GM12878 (cell line): ENCODE measurements around the gene MROH8. TPM values are rescaled to one million over a fixed set of nuclear protein-coding genes. Genes with fewer than 3 reads are reported as not detected.

Experiments
- POLR2A ChIP-seq: IDR thresholded peaks from 2 replicates; pipeline ENCODE4 v1.6.1; 2011; ENCODE audit warnings: low read depth, mild to moderate bottlenecking, low read length
- RCOR1 ChIP-seq: conservative IDR thresholded peaks from 2 replicates; pipeline ENCODE4 v1.6.1; 2012; ENCODE audit warnings: low read depth, low read length, improper control_type of control experiment
- WRNIP1 ChIP-seq: IDR thresholded peaks from 2 replicates; pipeline ENCODE4 v1.6.1; 2011; ENCODE audit warnings: low read depth, low read length, improper control_type of control experiment, borderline replicate concordance
- polyA plus RNA-seq, 11 experiments: library from polyadenylated mRNA; depleted of rRNA in 4 of 11; unstranded in 6 of 11; stranded (reverse) in 5 of 11; fragments of >200 nt; fragmentation: Nextera tagmentation in 4 of 11; fragmentation: Illumina TruSeq in 1 of 11; extraction: Ambion mirVana in 4 of 11; extraction: Trizol in 1 of 11; gene quantifications; 1 replicate in 1 of 11; 2 replicates in 10 of 11; pipeline versions ENCODE4 v1.2.1 to v1.2.3, GENCODE V29; 2011 to 2016; ENCODE audit warnings: inconsistent platforms in 2 of 11, missing spikeins in 2 of 11, low read depth in 1 of 11
- total RNA-seq, 4 experiments: library from RNA; depleted of rRNA in 3 of 4; stranded (reverse); fragments of >200 nt in 3 of 4; fragmentation: Illumina TruSeq in 1 of 4; extraction: Trizol in 1 of 4; gene quantifications; 2 replicates each; pipeline versions ENCODE4 v1.2.1 to v1.2.3, GENCODE V29; 2013 to 2021
- TF ChIP-seq, protein P1 (sequence below): fragments of 450-650 bp; IDR thresholded peaks from 2 replicates; pipeline ENCODE4 v1.6.1; 2017; ENCODE audit warnings: antibody characterized with exemption, mild to moderate bottlenecking, moderate library complexity
- TF ChIP-seq, protein P2 (sequence below): fragments of 450-650 bp; IDR thresholded peaks from 2 replicates; pipeline ENCODE4 v1.6.1; 2016; ENCODE audit warnings: mild to moderate bottlenecking, moderate library complexity, borderline replicate concordance

MROH8 gene
- total and polyA plus RNA-seq, 10 of the 15 experiments (the other 5 are each of a cell fraction or from before 2014, with no cell fraction given) = 0.16 to 2.8 (median 1.8) TPM

DNA sequence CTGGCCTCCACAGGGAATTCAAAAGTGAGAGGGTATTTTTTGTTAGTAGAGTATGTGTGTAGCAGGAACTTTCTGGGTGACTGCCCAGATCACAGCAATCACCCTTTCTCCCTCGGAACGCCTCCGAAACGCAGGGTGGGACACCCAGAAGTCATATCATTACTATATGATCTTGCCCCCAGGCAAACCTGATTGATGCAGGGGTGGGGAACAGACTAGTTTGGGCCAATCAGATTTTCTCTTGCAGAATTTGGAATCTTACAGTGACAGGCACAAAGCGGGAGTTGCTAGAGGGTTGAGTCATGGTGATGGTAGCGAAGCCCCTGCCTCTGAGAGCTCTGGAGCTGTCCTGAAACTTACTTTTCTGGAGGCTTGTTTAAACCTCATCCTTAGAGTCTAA, 16.7 kb downstream of the MROH8 start (continued):
- TF ChIP-seq, protein P1, sequence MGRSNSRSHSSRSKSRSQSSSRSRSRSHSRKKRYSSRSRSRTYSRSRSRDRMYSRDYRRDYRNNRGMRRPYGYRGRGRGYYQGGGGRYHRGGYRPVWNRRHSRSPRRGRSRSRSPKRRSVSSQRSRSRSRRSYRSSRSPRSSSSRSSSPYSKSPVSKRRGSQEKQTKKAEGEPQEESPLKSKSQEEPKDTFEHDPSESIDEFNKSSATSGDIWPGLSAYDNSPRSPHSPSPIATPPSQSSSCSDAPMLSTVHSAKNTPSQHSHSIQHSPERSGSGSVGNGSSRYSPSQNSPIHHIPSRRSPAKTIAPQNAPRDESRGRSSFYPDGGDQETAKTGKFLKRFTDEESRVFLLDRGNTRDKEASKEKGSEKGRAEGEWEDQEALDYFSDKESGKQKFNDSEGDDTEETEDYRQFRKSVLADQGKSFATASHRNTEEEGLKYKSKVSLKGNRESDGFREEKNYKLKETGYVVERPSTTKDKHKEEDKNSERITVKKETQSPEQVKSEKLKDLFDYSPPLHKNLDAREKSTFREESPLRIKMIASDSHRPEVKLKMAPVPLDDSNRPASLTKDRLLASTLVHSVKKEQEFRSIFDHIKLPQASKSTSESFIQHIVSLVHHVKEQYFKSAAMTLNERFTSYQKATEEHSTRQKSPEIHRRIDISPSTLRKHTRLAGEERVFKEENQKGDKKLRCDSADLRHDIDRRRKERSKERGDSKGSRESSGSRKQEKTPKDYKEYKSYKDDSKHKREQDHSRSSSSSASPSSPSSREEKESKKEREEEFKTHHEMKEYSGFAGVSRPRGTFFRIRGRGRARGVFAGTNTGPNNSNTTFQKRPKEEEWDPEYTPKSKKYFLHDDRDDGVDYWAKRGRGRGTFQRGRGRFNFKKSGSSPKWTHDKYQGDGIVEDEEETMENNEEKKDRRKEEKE = no peak
- no peak for TF ChIP-seq WRNIP1
- TF ChIP-seq, protein P2, sequence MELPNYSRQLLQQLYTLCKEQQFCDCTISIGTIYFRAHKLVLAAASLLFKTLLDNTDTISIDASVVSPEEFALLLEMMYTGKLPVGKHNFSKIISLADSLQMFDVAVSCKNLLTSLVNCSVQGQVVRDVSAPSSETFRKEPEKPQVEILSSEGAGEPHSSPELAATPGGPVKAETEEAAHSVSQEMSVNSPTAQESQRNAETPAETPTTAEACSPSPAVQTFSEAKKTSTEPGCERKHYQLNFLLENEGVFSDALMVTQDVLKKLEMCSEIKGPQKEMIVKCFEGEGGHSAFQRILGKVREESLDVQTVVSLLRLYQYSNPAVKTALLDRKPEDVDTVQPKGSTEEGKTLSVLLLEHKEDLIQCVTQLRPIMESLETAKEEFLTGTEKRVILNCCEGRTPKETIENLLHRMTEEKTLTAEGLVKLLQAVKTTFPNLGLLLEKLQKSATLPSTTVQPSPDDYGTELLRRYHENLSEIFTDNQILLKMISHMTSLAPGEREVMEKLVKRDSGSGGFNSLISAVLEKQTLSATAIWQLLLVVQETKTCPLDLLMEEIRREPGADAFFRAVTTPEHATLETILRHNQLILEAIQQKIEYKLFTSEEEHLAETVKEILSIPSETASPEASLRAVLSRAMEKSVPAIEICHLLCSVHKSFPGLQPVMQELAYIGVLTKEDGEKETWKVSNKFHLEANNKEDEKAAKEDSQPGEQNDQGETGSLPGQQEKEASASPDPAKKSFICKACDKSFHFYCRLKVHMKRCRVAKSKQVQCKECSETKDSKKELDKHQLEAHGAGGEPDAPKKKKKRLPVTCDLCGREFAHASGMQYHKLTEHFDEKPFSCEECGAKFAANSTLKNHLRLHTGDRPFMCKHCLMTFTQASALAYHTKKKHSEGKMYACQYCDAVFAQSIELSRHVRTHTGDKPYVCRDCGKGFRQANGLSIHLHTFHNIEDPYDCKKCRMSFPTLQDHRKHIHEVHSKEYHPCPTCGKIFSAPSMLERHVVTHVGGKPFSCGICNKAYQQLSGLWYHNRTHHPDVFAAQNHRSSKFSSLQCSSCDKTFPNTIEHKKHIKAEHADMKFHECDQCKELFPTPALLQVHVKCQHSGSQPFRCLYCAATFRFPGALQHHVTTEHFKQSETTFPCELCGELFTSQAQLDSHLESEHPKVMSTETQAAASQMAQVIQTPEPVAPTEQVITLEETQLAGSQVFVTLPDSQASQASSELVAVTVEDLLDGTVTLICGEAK = no peak
- no peak for TF ChIP-seq RCOR1
- TF ChIP-seq POLR2A = no peak
